Activated CD4-positive, CD25-positive, alpha-beta regulatory T cell (primary cell): ENCODE data around the gene SLC5A10.
"Not testable (repeated sequence)": the region's sequence is repeated elsewhere in the genome, so short reads cannot be mapped to it uniquely, and the experiment has no call there.

Source experiments
- DNase-seq, 4 experiments: peaks; one replicate each; lab custom pipeline; 2025; lab: John Stamatoyannopoulos, UW

SLC5A10 gene

DNA sequence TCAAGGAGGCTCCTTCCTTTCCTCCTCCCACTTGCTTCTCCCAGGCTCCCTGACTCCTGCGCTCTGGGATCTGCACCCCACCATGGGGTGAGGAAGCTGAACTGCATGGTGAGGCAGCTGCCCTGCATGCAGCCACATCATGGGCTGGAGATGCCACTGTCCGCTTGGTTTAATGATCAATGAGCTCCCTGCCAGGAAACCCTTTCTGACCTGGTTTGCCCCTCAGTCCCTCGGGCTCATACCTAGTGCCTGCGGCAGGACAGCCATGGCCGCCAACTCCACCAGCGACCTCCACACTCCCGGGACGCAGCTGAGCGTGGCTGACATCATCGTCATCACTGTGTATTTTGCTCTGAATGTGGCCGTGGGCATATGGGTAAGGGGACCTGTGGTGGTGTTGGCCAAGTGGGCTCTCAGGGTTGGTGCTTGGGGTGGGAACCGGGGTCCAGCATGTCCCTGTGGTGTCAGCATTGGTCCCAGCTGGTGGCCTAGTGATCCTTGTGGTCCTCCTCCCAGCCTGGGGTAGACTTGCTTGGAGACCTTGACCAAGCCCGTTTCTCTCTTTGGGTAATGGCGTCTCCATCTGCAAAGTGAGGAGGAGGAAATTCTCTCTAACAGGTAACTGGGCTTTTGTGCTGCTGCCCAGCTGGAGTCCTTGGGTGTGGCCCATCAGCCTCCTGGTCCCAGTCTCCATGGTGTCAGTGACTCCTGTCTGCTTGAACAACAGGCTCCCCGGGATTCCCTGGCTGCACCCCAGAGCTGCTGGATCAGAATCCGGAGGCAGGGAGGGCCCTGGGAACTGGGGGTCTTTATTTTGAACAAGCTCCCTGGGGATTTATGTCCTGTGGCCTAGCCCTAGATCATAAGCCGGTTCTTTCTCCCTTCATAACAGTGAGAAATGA lies at the start of gene SLC5A10:
SLC5A10 (plus strand) TSS at position 225 of the 902 bp plus-strand sequence; CDS start at position 266, 41 bp downstream.
- DNase-seq: no peak

DNA sequence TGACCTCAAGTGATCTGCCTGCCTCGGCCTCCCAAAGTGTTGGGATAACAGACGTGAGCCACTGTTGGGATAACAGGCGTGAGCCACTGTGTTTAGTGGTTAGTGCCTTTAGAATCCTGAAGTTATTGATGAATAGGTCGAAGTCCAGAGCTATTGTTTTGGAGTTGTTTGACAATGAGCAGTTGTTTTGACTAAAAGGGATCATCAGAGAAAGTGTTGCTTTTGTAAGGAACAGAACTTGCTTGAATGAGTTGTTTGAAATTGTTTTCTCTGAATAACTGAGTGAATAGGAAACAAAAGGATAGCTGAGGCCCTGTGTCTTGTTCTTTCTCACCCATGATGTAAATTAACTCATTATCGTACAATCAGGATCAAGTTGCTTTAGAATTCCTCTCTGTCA lies 47.5 kb upstream of the SLC5A10 start:
- no peak for DNase-seq

DNA sequence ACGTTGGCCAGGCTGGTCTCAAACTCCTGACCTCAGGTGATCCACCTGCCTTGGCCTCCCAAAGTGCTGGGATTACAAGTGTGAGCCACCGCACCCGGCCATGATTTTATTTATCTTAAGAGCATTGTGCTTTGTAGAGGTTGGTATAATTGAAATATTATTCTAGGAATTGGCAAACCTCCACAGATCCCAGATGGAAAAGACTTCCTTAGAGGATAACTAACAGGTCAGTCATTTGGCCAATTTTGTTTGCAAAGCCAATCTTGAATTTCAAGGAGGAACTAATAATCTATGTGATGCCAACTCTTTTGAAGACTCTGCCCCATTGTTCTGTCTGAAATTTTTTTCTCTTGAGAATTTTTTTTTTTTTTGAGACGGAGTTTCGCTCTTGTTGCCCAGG lies 46.7 kb upstream of the SLC5A10 start:
- DNase-seq: no peak

DNA sequence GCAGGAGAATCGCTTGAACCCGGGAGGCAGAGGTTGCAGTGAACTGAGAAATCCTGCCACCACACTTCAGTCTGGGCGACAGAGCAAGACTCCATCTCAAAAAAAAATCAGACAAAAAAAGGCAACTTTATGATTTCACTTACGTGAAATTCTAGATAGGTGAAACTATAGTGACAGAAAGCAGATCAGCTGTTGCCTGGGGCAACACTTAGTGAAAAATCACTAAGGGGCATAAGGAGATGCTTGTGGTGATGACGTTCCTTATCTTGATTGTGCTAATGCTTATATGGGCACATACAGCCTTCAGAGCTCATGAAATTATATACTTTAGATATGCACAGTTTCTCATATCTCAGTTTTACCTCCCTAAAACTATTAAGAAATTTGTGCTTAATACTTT lies 41.6 kb upstream of the SLC5A10 start:
- DNase-seq: no peak

DNA sequence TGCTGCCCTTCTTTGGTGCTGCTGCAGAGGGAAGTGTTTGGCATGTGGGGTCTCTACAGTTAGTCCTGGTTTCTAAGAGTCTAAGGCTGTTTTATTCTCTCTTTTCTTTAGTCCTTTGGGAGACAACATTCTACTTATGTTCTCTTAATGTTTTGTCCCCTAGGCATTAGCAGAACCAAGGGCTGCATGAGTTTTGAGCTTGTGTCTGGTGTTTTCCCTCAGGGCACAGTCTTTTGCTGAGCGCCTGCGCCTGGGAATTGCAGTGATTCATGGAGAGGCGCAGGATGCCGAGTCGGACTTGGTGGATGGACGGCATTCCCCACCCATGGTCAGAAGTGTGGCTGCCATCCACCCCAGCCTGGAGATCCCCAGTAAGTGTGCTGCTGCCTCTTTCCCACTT lies 41.1 kb upstream of the SLC5A10 start:
- no peak for DNase-seq

DNA sequence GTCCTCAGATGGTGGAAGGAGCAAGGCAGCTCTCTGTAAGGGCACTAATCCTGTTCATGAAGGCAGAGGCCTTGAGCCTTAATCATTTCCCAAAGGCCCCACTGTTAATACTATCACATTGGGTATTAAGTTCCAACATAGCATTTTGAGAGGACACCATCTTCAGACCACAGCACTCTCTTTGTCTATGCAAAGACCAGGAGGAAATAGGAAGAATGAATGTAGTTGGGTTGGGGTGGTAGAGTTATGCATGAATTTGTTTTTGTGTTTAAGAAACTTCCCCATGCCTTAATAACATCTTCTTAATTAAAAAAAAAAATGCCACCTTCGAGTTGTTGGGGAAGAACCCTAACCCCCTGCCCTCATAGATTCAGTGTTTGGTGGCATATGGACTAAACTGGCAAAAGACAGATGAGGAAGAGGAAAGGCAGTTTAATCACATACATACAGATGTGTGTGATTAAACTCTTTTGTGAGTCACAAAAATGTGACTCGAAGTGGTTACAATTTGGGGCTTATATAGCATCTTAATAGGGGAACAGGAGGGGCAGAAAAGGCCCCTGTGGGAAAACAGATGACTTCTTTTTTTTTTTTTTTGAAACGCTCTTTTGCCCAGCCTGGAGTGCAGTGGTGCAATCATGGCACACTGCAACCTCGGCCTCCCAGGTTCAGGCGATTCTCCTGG lies 35.0 kb upstream of the SLC5A10 start:
- DNase-seq: no peak

DNA sequence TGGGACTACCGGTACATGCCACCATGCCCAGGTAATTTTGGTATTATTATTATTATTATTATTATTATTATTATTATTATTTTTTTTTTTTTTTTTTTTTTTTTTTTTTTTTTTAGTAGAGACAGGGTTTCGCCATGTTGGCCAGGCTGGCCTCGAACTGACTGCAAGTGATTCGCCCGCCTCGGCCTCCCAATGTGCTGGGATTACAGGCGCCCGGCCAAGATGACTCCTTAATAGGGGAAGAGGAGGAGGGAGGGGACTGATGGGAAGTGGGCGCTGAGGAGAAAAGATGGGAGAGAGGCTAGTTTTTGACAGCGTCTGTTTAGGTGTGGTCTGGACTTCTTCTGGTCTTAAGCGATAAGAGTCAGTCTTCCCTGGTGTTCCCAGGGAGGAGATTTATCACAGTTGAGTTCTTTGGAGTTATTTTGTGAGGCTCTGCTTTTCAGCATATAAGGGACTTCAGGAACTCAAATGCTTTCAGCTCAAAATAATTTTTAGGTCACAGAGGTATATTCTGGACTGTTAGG lies 34.4 kb upstream of the SLC5A10 start:
- no peak for DNase-seq

DNA sequence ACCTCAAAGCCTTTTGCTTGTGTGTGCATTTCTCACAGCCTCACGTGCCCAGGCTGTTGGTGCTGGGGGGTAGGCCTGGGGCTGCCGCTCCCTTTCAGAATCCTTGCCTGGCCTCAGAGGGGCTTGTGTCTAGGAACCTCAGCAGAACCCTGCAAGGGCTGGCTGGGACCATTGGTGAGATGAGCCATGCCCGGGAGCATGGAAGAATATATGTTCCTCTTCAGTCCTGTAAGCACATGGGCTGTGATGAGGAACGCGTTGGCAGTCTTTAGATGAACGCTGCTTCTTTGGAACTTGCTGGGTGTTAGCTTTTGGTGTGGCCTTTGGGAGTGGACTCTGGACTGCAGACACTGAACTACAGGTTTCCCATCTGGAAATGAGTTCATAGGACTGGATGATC lies 32.0 kb upstream of the SLC5A10 start:
- no peak for DNase-seq

DNA sequence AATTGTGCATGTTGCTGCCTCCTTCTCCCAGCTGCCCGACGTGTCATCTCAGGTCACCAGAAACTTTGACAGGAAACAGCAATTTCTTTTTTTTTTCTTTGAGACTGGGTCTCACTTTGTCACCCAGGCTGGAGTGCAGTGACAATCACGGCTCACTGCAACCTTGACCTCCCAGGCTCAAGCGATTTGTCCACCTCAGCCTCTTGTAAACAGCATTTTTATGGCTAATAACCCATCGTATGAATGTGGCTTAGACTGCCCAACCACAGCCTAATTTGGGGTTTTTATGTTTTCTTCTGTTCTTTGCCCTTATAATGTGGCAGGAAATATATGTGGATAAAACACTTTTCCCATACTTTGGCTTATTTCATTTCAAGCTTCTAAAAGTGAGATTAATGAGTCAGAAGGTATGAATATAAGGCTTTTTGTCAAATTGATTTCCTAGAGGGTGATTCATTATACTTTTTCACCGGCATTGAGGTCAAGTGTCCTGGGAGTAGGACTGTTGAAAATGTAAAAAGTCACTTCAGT lies 31.0 kb upstream of the SLC5A10 start:
- no peak for DNase-seq

DNA sequence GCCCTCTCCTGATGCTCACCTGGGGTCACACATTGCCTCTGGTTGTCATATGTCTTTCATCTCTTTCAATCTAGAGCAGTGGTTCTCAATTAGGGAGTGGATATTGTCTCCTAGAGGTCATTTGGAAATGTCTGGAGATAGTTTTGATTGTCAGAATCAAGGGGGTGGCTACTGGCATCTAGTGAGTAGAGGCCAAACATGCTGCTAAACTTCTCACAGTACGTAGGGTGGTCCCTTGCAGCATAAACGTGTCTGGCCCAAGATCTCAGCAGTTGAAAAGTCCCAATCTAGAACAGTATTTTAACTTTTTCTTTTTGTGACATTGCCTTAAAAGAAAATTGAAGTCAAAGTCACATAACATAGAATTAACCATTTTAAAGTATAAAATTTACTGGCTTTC lies 30.5 kb upstream of the SLC5A10 start:
- no peak for DNase-seq

DNA sequence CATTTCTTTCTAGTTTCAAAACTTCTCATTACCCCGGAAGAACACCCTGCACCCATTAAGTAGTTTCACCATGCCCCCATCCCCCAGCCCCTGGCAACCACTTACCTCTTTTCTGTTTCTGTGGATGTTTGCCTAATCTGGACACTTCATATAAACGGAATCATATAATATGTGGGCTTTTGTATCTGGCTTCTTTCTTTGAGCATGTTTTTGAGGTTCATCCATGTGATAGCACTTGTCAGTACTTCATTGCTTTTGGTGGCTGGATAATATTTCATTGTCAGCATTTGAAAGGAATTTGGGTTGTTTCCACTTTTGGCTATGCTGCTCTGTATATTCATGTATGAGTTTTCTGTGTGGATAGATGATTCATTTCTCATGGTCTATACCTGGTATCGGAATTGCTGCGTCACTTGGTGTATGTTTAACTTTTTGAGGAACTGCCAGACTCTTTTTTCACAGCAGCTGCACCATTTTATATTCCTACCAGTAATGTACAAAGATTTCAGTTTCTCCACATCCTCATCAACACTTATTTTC lies 30.0 kb upstream of the SLC5A10 start:
- no peak for DNase-seq

DNA sequence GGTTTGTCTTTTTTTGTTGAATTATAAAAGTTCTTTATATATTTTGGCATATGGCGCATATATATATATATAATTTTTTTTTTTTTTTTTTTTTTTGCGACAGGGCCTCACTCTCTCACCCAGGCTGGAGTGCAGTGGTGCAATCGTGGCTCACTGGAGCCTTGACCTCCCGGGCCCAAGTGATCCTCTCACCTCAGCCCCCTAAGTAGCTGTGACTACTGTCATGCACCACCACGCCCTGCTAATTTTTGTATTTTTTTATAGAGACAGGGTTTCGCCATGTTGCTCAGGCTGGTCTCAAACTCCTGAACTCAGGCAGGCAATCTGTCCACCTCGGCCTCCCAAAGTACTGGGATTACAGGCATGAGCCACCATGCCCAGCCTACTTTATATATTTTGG lies 29.4 kb upstream of the SLC5A10 start:
- not testable (repeated sequence) for DNase-seq

DNA sequence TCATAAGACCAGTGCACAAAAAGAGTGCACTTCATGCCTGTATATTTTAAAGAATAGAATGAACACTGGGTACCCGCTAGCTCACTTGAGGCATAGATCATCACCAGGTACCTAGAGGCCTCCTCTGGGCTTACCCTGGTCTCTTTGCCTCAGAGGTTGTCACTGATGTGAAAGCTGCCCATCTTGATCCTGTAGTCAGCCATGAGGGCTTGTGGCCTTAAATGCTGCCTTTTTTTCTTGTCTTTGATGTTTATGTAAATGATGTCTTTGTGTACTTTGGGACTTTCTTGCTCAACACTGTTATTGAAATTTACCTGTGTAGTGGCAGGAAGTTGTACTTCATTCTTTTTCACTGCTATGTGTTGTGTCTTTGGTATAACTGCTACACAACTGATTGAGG lies 26.8 kb upstream of the SLC5A10 start:
- DNase-seq: no peak

DNA sequence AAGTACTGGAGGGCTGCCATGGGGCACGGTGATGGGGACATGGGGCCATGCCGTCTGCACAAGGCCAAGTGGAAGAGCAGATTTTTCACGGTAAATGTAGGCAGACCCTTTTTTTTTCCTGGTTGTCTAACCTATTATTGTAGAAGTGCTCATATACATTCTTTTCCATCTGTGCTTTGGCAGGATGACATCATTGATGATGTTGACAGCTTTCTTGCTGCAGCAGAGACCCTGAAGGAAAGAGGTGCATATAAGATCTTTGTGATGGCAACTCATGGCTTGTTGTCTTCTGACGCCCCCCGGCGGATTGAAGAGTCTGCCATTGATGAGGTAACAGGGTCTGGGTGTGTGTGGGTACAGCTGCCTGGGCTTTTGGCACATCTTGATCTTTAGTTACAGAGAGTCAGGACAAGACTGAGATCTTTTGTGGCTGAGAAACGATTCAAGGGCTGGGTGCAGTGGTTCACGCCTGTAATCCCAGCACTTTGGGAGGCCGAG lies 23.3 kb upstream of the SLC5A10 start:
- no peak for DNase-seq

DNA sequence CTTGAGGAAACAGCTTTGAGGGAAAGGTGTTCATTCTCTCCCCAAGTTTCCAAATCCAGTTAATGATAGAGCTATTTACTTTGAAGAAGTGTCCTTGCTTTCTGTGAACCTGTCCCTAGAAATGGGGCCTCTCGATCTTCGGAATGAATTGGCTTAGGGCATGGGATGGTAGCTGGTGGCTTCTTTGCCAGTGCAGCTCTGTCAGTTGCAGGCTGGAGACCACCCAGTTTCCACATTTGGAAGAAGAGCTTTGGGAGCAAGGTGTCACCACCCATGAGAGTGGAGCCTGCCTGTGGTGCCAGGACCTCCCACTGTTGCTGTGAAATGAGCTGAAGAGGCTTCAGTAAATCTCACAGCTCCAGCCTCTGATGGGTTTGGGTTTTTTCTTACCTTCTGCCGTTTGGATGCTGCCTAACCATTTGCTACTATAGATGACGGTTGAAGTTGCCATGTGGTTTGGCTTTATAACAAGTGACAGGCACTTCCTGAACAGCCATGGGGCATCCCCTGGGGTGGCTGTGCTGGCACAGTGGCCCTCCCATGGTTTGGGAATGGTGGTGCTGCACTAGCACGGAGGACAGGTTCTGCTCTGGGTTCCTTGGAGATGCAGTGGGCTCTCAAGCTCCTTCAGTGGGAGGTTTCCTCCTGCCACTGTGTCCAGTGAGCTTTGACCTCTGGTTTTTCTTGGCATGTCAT lies 19.5 kb upstream of the SLC5A10 start:
- DNase-seq: no peak

DNA sequence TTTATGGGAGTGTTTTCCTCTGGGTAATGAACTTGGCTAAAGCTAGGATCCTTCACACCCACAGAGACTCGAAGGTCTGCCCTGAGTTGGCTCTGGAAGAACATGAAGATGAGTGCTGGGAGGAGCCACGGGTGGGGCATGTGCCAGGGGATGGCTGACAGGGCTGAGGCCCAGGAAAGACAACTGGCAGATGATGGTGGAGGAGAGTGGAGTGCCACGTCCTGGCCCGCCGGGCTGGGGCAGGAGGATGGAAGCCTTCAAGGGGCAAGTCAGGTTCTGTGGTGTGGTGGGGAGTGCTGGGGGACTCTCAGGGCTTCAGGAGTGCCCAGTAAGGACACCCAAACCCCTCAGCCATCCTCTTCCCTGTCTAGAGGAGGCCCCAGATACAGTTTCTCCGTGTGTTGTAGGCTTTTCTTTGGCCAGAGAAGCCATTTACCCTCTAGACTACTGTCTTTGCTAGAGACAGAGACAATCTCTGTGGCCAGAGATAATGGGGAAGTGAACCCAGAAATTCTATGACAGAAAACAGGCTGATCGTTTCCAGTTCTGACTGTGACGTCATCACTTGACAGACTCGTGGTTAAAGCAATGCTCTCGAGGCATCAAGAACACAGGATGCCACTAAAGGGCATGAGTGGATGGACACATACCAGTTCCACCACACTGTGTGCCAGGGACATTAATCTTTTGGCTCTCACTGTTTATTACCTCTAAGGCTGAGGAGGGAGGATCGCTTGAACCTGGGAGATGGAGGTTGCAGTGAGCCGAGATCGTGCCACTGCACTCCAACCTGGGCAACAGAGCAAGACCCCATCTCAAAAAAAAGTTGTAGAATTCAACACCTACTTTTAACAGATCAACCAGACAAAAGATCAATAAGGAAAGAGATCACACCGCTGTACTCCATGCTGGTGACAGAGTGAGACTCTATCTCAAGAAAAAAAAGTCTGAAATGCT lies 18.6 kb upstream of the SLC5A10 start:
- DNase-seq: no peak

DNA sequence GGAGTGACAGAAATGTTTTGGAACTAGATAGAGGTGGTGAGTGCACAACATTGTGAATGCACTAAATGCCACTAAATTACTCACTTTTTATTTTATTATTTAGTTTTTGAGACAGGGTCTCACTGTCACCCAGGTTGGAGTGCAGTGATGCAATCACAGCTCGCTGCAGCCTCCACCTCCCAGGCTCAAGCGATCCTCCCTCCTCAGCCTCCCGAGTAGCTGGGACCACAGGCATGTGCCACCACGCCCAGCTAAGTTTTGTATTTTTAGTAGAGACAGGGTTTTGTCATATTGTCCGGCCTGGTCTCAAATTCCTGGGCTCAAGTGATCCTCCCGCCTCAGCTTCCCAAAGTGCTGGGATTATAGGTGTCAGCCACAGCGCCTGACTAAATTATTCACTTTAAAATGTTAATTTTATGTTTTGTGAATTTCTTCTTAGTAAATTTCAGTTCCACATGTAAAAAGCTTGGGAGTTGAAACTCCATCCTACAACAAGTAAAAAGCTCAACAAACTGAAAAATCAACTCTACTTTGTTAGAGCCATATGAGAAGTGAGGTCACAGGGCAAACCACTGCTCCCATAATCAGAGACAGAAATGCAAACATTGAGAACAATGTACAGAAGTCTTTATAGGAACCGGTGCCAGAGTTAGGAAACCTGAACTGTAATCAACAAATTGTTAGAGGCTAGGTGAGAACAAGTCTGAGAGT lies 13.8 kb upstream of the SLC5A10 start:
- DNase-seq: no peak

DNA sequence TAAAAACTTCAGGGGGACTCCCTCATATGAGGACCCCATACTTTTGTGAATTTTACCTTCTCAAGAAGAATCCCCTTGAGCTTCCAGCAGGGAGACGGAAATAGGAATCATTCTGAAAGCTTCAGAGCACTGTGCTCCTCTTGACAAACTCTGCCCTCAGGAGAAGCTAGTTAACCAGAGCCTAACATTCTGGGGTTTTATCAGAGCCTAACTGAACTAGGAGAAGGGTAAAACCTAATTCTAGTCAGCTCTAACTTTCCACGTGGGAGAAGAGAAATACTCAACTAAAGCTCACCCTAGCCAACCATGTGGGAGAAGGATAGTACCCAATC lies 13.3 kb upstream of the SLC5A10 start:
- DNase-seq: no peak

DNA sequence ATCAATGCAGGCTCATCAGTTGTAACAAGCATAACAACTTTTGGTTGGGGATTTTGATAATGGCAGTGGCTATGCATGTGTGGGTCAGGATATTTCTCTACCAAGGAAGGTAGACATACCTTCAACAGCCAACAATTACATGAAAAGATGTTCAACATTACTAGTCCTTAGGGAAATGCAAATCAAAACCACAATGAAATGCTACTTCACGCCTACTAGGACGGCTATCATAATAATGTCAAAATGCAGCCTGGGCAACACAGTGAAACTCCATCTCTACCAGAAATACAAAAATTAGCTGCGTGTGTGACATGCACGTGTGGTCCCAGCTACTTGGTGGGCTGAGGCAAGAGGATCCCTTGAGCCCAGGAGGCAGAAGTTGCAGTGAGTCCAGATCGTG lies 7.3 kb upstream of the SLC5A10 start:
- DNase-seq: no peak

DNA sequence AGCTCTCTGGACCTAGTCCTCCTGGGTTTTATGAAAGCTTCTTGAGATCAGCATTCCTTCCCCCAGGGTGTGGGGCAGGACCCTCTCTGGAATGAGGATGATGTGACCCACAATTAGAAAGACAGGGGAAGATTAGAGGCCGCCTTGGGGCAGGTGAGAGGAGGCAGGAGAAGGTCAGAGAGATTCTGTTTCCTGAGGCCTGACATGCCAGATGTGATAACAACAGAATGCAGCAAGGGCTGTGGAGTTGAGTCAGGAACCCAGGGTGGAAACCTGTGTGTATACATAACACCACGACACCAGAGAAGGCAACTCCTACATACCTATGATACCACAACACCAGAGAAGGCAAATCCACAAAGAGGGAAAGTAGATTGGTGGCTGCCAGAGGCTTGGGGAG lies 5.4 kb upstream of the SLC5A10 start:
- no peak for DNase-seq
